HepG2 (cell line): Measurements from ENCODE around the gene PDCD5.
"Not testable (repeated sequence)": the region's sequence is repeated elsewhere in the genome, so short reads cannot be mapped to it uniquely, and the experiment has no call there.

ENCODE experiments used
- KDM4B ChIP-seq: sonication (generic); formaldehyde crosslinking; IDR thresholded peaks from 2 replicates; pipeline ENCODE4 v1.4.0; 2020; ENCODE audit warnings: missing genetic modification reagents
- MTA1 ChIP-seq: sonication (generic); formaldehyde crosslinking; IDR thresholded peaks from 2 replicates; pipeline ENCODE4 v1.4.0; 2020; ENCODE audit warnings: missing genetic modification reagents, mild to moderate bottlenecking, borderline replicate concordance
- POLR2A ChIP-seq, 2 experiments: IDR thresholded peaks; 2 replicates each; pipeline ENCODE4 v1.6.1; 2011; ENCODE audit warnings: low read depth in 2 of 2, low read length in 2 of 2, mild to moderate bottlenecking in 1 of 2, moderate library complexity in 1 of 2; ENCODE audit not compliant: insufficient read depth in 1 of 2
- ZNF501 ChIP-seq: sonication (generic); formaldehyde crosslinking; IDR thresholded peaks from 2 replicates; pipeline ENCODE4 v1.5.1; 2020; ENCODE audit warnings: mild to moderate bottlenecking, moderate library complexity, missing genetic modification reagents
- TF ChIP-seq, protein P1 (sequence below): sonication (generic); formaldehyde crosslinking; IDR thresholded peaks from 2 replicates; pipeline ENCODE4 v1.5.0; 2020; ENCODE audit warnings: mild to moderate bottlenecking, missing genetic modification reagents, moderate library complexity

DNA sequence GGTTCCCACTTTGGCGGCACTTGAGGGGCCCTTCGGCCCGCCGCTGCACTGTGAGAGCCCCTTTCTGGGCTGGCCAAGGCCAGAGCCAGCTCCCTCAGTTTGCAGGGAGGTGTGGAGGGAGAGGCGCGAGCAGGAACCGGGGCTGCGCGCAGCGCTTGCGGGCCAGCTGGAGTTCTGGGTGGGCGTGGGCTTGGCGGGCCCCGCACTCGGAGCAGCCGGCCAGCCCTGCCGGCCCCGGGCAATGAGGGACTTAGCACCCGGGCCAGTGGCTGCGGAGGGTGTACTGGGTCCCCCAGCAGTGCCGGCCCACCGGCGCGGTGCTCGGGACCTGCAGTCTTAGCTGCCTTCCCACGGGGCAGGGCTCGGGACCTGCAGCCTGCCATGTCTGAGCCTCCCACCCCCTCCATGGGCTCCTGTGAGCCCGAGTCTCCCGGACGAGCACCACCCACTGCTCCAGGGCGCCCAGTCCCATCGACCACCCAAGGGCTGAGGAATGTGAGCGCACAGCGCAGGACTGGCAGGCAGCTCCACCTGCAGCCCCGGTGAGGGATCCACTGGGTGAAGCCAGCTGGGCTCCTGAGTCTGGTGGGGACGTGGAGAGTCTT, 9.4 kb upstream of the PDCD5 start:
- TF ChIP-seq, protein P1, sequence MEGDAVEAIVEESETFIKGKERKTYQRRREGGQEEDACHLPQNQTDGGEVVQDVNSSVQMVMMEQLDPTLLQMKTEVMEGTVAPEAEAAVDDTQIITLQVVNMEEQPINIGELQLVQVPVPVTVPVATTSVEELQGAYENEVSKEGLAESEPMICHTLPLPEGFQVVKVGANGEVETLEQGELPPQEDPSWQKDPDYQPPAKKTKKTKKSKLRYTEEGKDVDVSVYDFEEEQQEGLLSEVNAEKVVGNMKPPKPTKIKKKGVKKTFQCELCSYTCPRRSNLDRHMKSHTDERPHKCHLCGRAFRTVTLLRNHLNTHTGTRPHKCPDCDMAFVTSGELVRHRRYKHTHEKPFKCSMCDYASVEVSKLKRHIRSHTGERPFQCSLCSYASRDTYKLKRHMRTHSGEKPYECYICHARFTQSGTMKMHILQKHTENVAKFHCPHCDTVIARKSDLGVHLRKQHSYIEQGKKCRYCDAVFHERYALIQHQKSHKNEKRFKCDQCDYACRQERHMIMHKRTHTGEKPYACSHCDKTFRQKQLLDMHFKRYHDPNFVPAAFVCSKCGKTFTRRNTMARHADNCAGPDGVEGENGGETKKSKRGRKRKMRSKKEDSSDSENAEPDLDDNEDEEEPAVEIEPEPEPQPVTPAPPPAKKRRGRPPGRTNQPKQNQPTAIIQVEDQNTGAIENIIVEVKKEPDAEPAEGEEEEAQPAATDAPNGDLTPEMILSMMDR (CRISPR knock-in tag), result not testable (repeated sequence)
- not testable (repeated sequence) for TF ChIP-seq POLR2A (IDR thresholded peaks at IDR 0.05; ENCODE audit: insufficient read depth in 1 of 2, low read depth in 2 of 2, low read length in 2 of 2); MTA1 (CRISPR knock-in tag); ZNF501; KDM4B (CRISPR knock-in tag)
